CD14-positive monocyte (primary cell): Measurements from ENCODE around the gene PIGM. TPM values are rescaled to one million over a fixed set of nuclear protein-coding genes. Genes with fewer than 3 reads are reported as not detected.

Experiments used
- DNase-seq, 3 donors: peaks; one replicate each; pipeline ENCODE4 v3.0.0-alpha.2; 2011 to 2022
- H2AFZ ChIP-seq: 2 replicates; pipeline ENCODE4 v1.6.0; 2012; ENCODE audit warnings: mild to moderate bottlenecking, low read depth, low read length, inconsistent platforms; ENCODE audit not compliant: insufficient read depth, poor library complexity, severe bottlenecking
- H3K27ac ChIP-seq, 2 donors: 1 replicate in 1 of 2; 2 replicates in 1 of 2; pipeline ENCODE4 v1.5.1; 2012 to 2013; ENCODE audit warnings: low read length in 2 of 2, control low read depth in 1 of 2, inconsistent platforms in 1 of 2, low read depth in 1 of 2, mild to moderate bottlenecking in 1 of 2
- H3K27me3 ChIP-seq, 2 donors: one replicate each; pipeline versions ENCODE4 v1.6.0 to v1.6.1; 2011 to 2013; ENCODE audit warnings: low read length in 2 of 2; ENCODE audit not compliant: control insufficient read depth in 2 of 2, insufficient read depth in 2 of 2
- H3K36me3 ChIP-seq, 2 donors: replicated peaks in 1 of 2; 1 replicate in 1 of 2; 2 replicates in 1 of 2; pipeline versions ENCODE4 v1.5.1 to v1.6.1; 2012 to 2013; ENCODE audit warnings: low read length in 2 of 2, control low read depth in 1 of 2, inconsistent platforms in 1 of 2, mild to moderate bottlenecking in 1 of 2; ENCODE audit not compliant: insufficient read depth in 2 of 2, control insufficient read depth in 1 of 2
- H3K4me1 ChIP-seq, 2 donors: 1 replicate in 1 of 2; 2 replicates in 1 of 2; pipeline versions ENCODE4 v1.5.1 to v1.6.1; 2012 to 2013; ENCODE audit warnings: low read length in 2 of 2, control low read depth in 1 of 2, inconsistent platforms in 1 of 2, mild to moderate bottlenecking in 1 of 2, moderate library complexity in 1 of 2; ENCODE audit not compliant: insufficient read depth in 2 of 2, control insufficient read depth in 1 of 2
- H3K4me2 ChIP-seq: replicated peaks from 2 replicates; pipeline ENCODE3; 2012; ENCODE audit warnings: low read length, moderate library complexity, mild to moderate bottlenecking; ENCODE audit not compliant: poor library complexity, severe bottlenecking; ENCODE audit errors: extremely low read depth
- H3K4me3 ChIP-seq, 3 experiments: fragments of 200-600 bp in 1 of 3; sonication (generic) in 1 of 3; replicated peaks in 1 of 3; 1 replicate in 2 of 3; 2 replicates in 1 of 3; pipeline ENCODE4 v1.5.1; 2011 to 2013; ENCODE audit warnings: low read length in 3 of 3, mild to moderate bottlenecking in 3 of 3, control low read depth in 2 of 3, low read depth in 2 of 3, inconsistent platforms in 1 of 3, moderate library complexity in 1 of 3
- H3K79me2 ChIP-seq: 2 replicates; pipeline ENCODE4 v1.6.0; 2012; ENCODE audit warnings: mild to moderate bottlenecking, control low read depth, inconsistent platforms, low read length, moderate library complexity; ENCODE audit not compliant: insufficient read depth
- H3K9ac ChIP-seq: 2 replicates; pipeline ENCODE4 v1.6.0; 2017; ENCODE audit warnings: low read length, mild to moderate bottlenecking; ENCODE audit not compliant: insufficient read depth, poor library complexity, severe bottlenecking
- H3K9me3 ChIP-seq, 2 donors: replicated peaks in 1 of 2; 1 replicate in 1 of 2; 2 replicates in 1 of 2; pipeline versions ENCODE4 v1.5.1 to v1.6.1; 2012 to 2013; ENCODE audit warnings: low read length in 2 of 2, control low read depth in 1 of 2; ENCODE audit not compliant: control insufficient read depth in 1 of 2, insufficient read depth in 1 of 2
- H4K20me1 ChIP-seq: 2 replicates; pipeline ENCODE4 v1.6.0; 2012; ENCODE audit warnings: mild to moderate bottlenecking, low read length, control low read depth, moderate library complexity; ENCODE audit not compliant: insufficient read depth
- H3K27ac Mint-ChIP-seq, 7 donors: one replicate each; pipeline ENCODE4 v1.8.0; 2020; ENCODE audit warnings: mild to moderate bottlenecking in 7 of 7, mixed read lengths in 7 of 7, moderate library complexity in 6 of 7, inconsistent platforms in 2 of 7
- H3K27me3 Mint-ChIP-seq, 3 donors: one replicate each; pipeline ENCODE4 v1.8.0; 2021 to 2022; ENCODE audit warnings: low read depth in 3 of 3, mild to moderate bottlenecking in 3 of 3, mixed read lengths in 3 of 3, moderate library complexity in 3 of 3, inconsistent platforms in 1 of 3
- H3K36me3 Mint-ChIP-seq, 2 donors: one replicate each; pipeline ENCODE4 v1.8.0; 2020; ENCODE audit warnings: mixed read lengths in 2 of 2, inconsistent platforms in 1 of 2, mild to moderate bottlenecking in 1 of 2
- H3K4me1 Mint-ChIP-seq: one replicate; pipeline ENCODE4 v1.8.0; 2020; ENCODE audit warnings: mild to moderate bottlenecking, mixed read lengths
- H3K4me3 Mint-ChIP-seq, 2 donors: one replicate each; pipeline ENCODE4 v1.8.0; 2020; ENCODE audit warnings: mild to moderate bottlenecking in 2 of 2, mixed read lengths in 2 of 2, moderate library complexity in 1 of 2
- H3K9me3 Mint-ChIP-seq, 7 donors: one replicate each; pipeline ENCODE4 v1.8.0; 2020 to 2022; ENCODE audit warnings: mixed read lengths in 7 of 7, mild to moderate bottlenecking in 6 of 7, moderate library complexity in 6 of 7, inconsistent platforms in 2 of 7
- CTCF ChIP-seq: fragments of 200-600 bp; IDR thresholded peaks from one replicate; pipeline ENCODE4 v1.8.0; 2022; ENCODE audit warnings: antibody characterized with exemption, mild to moderate bottlenecking
- WGBS: methylation state at CpG from one replicate; pipeline ENCODE4 v1.1.5; 2013; ENCODE audit warnings: missing lambda C conversion rate; ENCODE audit not compliant: insufficient coverage; 5-methylcytosine and 5-hydroxymethylcytosine counted together
- intact Hi-C, 2 donors: fragments of 100-400 bp; cut with micrococcal nuclease; formaldehyde crosslinking; loops; one replicate each; pipeline versions ENCODE4 v1.15.0 to v1.15.1; 2023
- polyA plus RNA-seq, 3 donors: library from polyadenylated mRNA; depleted of rRNA in 1 of 3; unstranded in 2 of 3; stranded (reverse) in 1 of 3; fragments of 300-500 nt in 2 of 3; fragments of >200 nt in 1 of 3; fragmentation: Illumina TruSeq in 2 of 3; gene quantifications; 1 replicate in 2 of 3; 2 replicates in 1 of 3; pipeline ENCODE4 v1.2.3, GENCODE V29; 2012 to 2021

PIGM gene
- polyA plus RNA-seq, 3 donors = 3.7 to 4.2 (median 4.0) TPM

GRCh38 chr1:160009801-160010200, 22.0 kb downstream of the PIGM start:
- no peak for TF ChIP-seq CTCF
- H3K36me3 Mint-ChIP-seq = no peaks in the 10 kb centered on the region
- no peaks in the 10 kb centered on the region for H3K36me3 ChIP-seq
- no peaks in the 10 kb centered on the region for H3K9me3 ChIP-seq
- no CpG with 5 or more reads among the region's 2 CpGs for WGBS
- peaks cover 11 to 13% of the 10 kb centered on the region in 2 donors for H3K4me1 ChIP-seq
- no peak overlapping the region for H3K4me2 ChIP-seq
- no peak for DNase-seq
- H3K27ac Mint-ChIP-seq = peak overlapping the region in 1 of 7 donors; percentile 68
- intact Hi-C loops = loop anchor here (5.0 to 10.0 kb wide), 2 partner anchors 208 to 225 kb away; partner anchors contain the start of genes DUSP23 (in 1 of the 2) and FCRL6 (in 1 of the 2)
- H3K79me2 ChIP-seq = no peaks in the 10 kb centered on the region
- H3K9me3 Mint-ChIP-seq = no peaks in the 10 kb centered on the region
- peaks cover 9% of the 10 kb centered on the region for H3K4me1 Mint-ChIP-seq
- no peak overlapping the region for H3K27ac ChIP-seq
- H3K4me3 ChIP-seq = no peak overlapping the region
- no peak overlapping the region for H3K9ac ChIP-seq
- H3K27me3 Mint-ChIP-seq = peaks cover 0 to 1% (median 0%) of the 10 kb centered on the region in 3 donors
- no peak overlapping the region for H3K4me3 Mint-ChIP-seq
- no peaks in the 10 kb centered on the region for H3K27me3 ChIP-seq
- H4K20me1 ChIP-seq = no peaks in the 10 kb centered on the region
- no peak overlapping the region for H2AFZ ChIP-seq

DNA sequence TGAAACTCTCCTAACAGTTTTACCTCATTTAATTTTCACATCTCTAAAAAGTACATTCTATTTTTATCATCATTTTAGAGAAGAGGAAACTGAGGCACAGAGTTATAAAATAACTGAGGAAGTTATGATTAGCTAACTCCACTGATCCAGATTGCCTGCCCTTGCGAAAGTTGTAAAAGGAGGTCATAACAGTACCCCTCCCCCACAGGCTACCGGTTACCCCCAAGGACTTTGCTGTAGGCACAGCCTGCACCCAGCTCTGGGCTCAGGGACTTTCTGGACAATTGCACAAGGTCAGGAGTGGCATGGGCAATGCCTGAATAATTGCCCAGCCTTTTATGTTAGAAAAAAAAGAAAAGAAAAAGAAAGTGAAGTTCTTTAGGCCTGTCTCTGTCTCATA, 22.7 kb downstream of the PIGM start:
- no peak overlapping the region for H3K9ac ChIP-seq
- no peaks in the 10 kb centered on the region for H4K20me1 ChIP-seq
- no peaks in the 10 kb centered on the region for H3K9me3 ChIP-seq
- H3K36me3 Mint-ChIP-seq = no peaks in the 10 kb centered on the region
- intact Hi-C loops = loop anchor here (5.0 to 10.0 kb wide), 2 partner anchors 207 to 224 kb away; partner anchors contain the start of genes DUSP23 (in 1 of the 2) and FCRL6 (in 1 of the 2)
- H3K4me3 Mint-ChIP-seq = no peak overlapping the region
- no CpG with 5 or more reads among the region's 2 CpGs for WGBS
- TF ChIP-seq CTCF = no peak
- peaks cover 0 to 3% (median 1%) of the 10 kb centered on the region in 3 donors for H3K27me3 Mint-ChIP-seq
- DNase-seq = peak in 1 of 3 donors; percentile 47
- no peaks in the 10 kb centered on the region for H3K79me2 ChIP-seq
- no peak overlapping the region for H3K27ac Mint-ChIP-seq
- H2AFZ ChIP-seq = no peak overlapping the region
- H3K4me3 ChIP-seq = no peak overlapping the region
- H3K36me3 ChIP-seq = no peaks in the 10 kb centered on the region
- no peaks in the 10 kb centered on the region for H3K27me3 ChIP-seq
- peaks cover 11 to 13% of the 10 kb centered on the region in 2 donors for H3K4me1 ChIP-seq
- H3K4me1 Mint-ChIP-seq = peaks cover 9% of the 10 kb centered on the region
- H3K4me2 ChIP-seq = no peak overlapping the region
- H3K9me3 Mint-ChIP-seq = no peaks in the 10 kb centered on the region
- H3K27ac ChIP-seq = no peak overlapping the region
